Caki2 (cell line): ENCODE measurements around the gene JAG2. TPM values are rescaled to one million over a fixed set of nuclear protein-coding genes. Genes with fewer than 3 reads are reported as not detected.

ENCODE experiments used
- DNase-seq: peaks from one replicate; pipeline ENCODE4 v3.0.0-alpha.2; 2015; ENCODE audit warnings: low read depth
- in situ Hi-C: cut with HindIII; loops from 2 replicates; pipeline ENCODE4 v1.10.0; 2016; ENCODE audit warnings: low sequenced_read_pairs, low pct_unique_long_range_greater_than_20kb, mixed read lengths
- total RNA-seq: library from RNA; depleted of rRNA; stranded (reverse); fragments of >200 nt; shearing (Covaris generic); gene quantifications from 2 replicates; pipeline ENCODE4 v1.2.3, GENCODE V29; 2014; ENCODE audit warnings: low replicate concordance

Gene JAG2
- total RNA-seq, 1 experiment from 2014 or later = 1.1 TPM

GRCh38 chr14:105156414-105157375 is 11.9 kb downstream of the JAG2 start:
- in situ Hi-C loops = no loop called here
- no peak for DNase-seq

GRCh38 chr14:105155681-105156413 is 12.7 kb downstream of the JAG2 start:
- DNase-seq = no peak
- in situ Hi-C loops = no loop called here

- in situ Hi-C loops = no loop called here
- no peak for DNase-seq
Measured at GRCh38 chr14:105155071-105155651, 13.4 kb downstream of the JAG2 start.

DNA sequence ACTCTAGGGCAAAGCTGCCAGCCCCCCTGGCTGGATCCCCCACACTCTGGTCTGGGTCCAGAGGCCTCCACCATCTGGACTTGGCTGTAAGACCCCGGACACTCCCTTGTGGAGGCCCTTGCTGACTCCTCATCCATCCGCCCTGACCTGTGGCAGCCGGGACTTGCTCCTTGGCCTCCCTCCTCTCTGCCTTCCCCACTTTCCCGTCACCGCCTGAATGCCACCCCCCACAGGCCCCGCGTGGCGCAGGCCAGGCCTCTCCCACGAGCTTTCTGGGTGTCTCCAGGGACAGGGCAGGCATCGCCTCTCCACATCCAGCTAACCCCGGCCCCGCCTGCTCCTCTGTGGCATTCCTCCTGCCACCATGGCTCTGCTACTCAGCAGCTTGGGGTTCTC is 14.1 kb downstream of the JAG2 start:
- in situ Hi-C loops = no loop called here
- no peak for DNase-seq

GRCh38 chr14:105153739-105154475 is 14.7 kb downstream of the JAG2 start:
- in situ Hi-C loops = no loop called here
- no peak for DNase-seq

GRCh38 chr14:105153331-105153731 is 15.2 kb downstream of the JAG2 start:
- in situ Hi-C loops = no loop called here
- no peak for DNase-seq

GRCh38 chr14:105152794-105153241 is 15.8 kb downstream of the JAG2 start:
- in situ Hi-C loops = no loop called here
- DNase-seq = no peak

DNA sequence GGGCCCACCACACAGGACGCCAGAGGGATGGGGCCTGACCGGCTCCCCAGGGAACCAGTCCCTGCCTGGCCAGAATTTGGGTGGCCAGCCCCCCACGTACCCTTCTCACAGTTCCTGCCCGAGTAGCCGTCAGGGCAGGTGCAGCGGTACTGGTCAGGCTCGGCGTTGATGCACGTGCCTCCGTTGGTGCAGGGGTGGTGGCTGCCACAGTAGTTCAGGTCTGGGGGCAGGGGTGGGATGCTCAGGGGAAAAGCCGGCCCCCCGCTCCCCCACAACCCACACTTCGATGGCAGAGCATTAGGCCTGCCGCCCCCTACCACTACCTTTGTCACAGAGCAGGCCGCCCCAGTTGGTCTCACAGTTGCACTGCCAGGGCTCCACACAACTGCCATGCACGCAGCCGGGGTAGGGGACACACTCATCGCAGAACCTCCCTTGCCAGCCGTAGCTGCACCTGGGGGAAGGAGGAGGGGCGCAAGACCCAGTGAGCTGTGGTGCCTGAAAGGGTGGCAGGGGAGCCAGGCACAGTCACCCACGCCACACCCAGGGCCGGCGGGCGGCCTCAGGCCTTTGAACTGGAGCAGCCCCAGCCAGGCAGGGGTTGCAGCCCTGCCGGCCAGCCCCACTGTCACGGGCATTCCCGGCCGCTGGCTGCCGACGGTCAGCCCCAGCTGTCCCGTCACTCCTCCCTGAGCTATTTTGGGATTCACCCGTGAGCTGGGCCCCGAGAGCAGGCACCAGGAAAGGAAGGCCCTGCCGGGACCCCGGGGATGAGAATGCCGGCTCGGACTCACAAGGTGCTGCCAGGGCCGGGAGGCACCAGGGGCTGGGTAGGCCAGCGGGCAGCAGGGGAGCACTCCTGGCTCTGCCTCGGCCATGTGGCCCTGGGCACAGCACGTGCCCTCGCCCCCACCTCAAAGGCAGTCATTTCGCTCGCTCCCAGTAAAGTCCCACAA is 16.5 kb downstream of the JAG2 start:
- in situ Hi-C loops = no loop called here
- no peak for DNase-seq

DNA sequence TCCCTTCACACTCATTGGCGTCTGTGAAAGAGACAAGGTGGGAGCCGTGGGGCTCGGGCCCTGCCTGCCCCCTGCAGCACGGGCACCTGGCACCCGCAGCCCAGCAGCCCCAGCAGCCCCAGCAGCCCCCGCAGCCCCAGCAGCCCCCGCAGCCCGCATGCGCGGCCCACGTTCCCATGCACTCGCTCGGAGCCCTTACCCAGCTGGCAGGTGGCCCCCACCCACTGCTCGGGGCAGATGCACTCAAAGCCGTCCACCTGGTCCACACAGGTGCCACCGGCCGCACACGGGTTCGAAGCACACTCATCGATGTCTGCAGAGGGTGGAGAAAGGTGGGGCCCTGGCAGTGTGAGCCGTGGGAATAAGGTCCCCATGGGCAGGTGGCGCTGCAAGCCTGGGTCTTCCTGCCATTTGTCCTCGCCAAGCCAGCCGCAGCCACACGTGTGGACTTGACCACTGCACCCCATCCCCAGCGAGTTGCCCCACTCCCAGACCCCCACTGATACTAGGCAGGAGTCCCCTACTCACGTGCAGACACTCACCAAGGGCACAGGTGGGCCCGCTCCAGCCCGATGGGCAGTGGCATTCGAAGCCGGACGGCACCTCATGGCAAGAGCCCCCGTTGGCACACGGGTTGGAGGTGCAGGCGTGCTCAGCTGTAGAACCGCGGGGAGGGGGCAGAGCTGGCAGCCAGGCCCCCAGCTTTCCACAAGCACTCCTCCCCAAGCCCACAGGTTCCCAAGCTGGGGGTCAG is 17.3 kb downstream of the JAG2 start:
- DNase-seq = no peak
- in situ Hi-C loops = no loop called here

DNA sequence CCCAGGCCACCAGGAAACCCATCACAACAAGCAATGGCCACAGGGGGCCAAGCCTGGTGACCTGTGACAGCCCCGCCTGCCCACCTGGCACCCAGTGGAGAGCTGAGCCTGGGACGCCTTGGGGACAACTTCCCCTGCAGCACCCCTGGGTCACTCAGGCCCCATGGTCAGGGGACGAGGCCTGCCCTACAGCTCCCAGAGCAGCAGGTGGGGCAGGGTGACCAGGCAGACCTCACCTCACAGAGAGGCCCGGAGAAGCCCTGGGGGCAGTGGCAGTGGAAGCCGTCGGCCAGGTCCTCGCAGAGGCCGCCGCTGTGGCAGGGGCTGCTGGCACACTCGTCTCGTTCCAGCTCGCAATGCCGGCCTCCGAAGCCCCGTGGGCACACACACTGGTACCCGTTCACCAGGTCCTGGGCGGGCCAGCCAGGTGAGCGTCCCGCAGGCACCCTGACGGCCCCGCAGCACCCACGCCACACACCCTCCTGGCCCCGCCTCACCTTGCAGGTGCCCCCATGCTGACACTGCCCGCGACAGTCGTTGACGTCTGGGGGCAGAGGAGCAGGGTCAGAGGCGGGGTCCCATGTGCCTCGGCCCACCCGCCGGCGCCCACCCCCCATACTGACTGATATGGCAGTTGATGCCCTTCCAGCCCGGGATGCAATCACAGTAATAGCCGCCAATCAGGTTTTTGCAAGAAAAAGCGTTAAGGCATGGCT is 18.1 kb downstream of the JAG2 start:
- DNase-seq = no peak
- in situ Hi-C loops = no loop called here

GRCh38 chr14:105150026-105150367 is 18.6 kb downstream of the JAG2 start:
- in situ Hi-C loops = no loop called here

GRCh38 chr14:105149146-105149781 is 19.3 kb downstream of the JAG2 start:
- DNase-seq = no peak
- in situ Hi-C loops = no loop called here

More at GRCh38 chr14:105150026-105150367, 18.6 kb downstream of the JAG2 start:
- DNase-seq = no peak

GRCh38 chr14:105148604-105149145 is 19.9 kb downstream of the JAG2 start:
- no peak for DNase-seq
- in situ Hi-C loops = no loop called here

- no peak for DNase-seq
- in situ Hi-C loops = no loop called here
Measured at GRCh38 chr14:105147671-105148603, 20.6 kb downstream of the JAG2 start.
